Kidney (tissue), 14 donors: ENCODE results near the gene TECPR1. TPM values are rescaled to one million over a fixed set of nuclear protein-coding genes. Genes with fewer than 3 reads are reported as not detected.

Source experiments
- DNase-seq, 5 donors: peaks; one replicate each; pipeline ENCODE4 v3.0.0-alpha.2; 2013 to 2020
- FAIRE-seq: peaks from 2 replicates; lab custom pipeline; 2012; peaks lifted over from hg19 to GRCh38; lab: Jason Lieb, UNC
- H3K27ac ChIP-seq, 2 donors: one replicate each; pipeline ENCODE4 v1.7.0; 2013; ENCODE audit warnings: low read depth in 2 of 2, low read length in 2 of 2, inconsistent platforms in 1 of 2
- H3K27me3 ChIP-seq: one replicate; pipeline ENCODE4 v1.7.1; 2013; ENCODE audit warnings: low read length, inconsistent platforms; ENCODE audit not compliant: control insufficient read depth, insufficient read depth
- H3K36me3 ChIP-seq, 3 donors: one replicate each; pipeline versions ENCODE4 v1.7.0 to v1.7.1; 2013; ENCODE audit warnings: low read length in 3 of 3, control low read depth in 1 of 3, inconsistent platforms in 1 of 3; ENCODE audit not compliant: insufficient read depth in 3 of 3, control insufficient read depth in 2 of 3
- H3K4me1 ChIP-seq, 3 donors: one replicate each; pipeline versions ENCODE4 v1.7.0 to v1.7.1; 2013; ENCODE audit warnings: low read length in 3 of 3, inconsistent platforms in 1 of 3, low read depth in 1 of 3; ENCODE audit not compliant: control insufficient read depth in 2 of 3, insufficient read depth in 2 of 3
- H3K4me3 ChIP-seq, 3 donors: one replicate each; pipeline versions ENCODE4 v1.7.0 to v1.8.1; 2013; ENCODE audit warnings: low read length in 3 of 3, control low read depth in 1 of 3, inconsistent platforms in 1 of 3
- H3K9ac ChIP-seq, 3 donors: one replicate each; pipeline versions ENCODE4 v1.7.0 to v1.7.1; 2013; ENCODE audit warnings: low read length in 3 of 3, control low read depth in 1 of 3, inconsistent platforms in 1 of 3
- H3K9me3 ChIP-seq, 3 donors: one replicate each; pipeline versions ENCODE4 v1.7.0 to v1.7.1; 2013; ENCODE audit warnings: low read length in 3 of 3, control low read depth in 1 of 3, inconsistent platforms in 1 of 3; ENCODE audit not compliant: control insufficient read depth in 2 of 3, insufficient read depth in 1 of 3
- intact Hi-C: fragments of 100-400 bp; cut with DNase I; formaldehyde crosslinking; loops from one replicate; pipeline ENCODE4 v1.11.1; 2022
- polyA plus RNA-seq: library from polyadenylated mRNA; stranded (reverse); fragments of 350-450 nt; fragmentation: Illumina TruSeq; extraction: RNeasy Lipid Tissue Mini Kit (QIAGEN cat#74804); gene quantifications from one replicate; pipeline ENCODE4 v1.2.3, GENCODE V29; 2014; ENCODE audit warnings: low read depth, low replicate concordance; ENCODE audit not compliant: insufficient read depth
- total RNA-seq: library from RNA; stranded (reverse); fragmentation: NEBNext Ultra II Directional; extraction: Animal tissue kit (Norgen Biotek cat#: 25700); gene quantifications from one replicate; pipeline ENCODE4 v1.2.1, GENCODE V29; 2021
- TF ChIP-seq, protein P1 (sequence below): IDR thresholded peaks from 3 replicates; pipeline ENCODE4 v1.5.1; 2012; ENCODE audit warnings: mild to moderate bottlenecking, moderate library complexity, borderline replicate concordance; ENCODE audit not compliant: insufficient read depth; ENCODE audit errors: extremely low read depth
- donor health status: control.
- donor health status: control.
- donor health status: control.
- donor health status: control.
- donor health status: control.
- donor health status: DM: yes; HTN: yes; CAD: no.
- donor health status: Normal renal cell carcinoma (clear cell type).

Gene TECPR1
- total and polyA plus RNA-seq, 2 donors from 2014 or later: 5.1 to 39.5 TPM

- Histone ChIP-seq H3K4me3 (peak overlapping the region in 1 of 3 donors; percentile 32), H3K9ac (peak overlapping the region in 2 of 3 donors; percentile 69 to 99), H3K27me3 (no peaks in the 10 kb centered on the region), H3K36me3 (peaks cover 0 to 11% (median 0%) of the 10 kb centered on the region in 3 donors), H3K9me3 (no peaks in the 10 kb centered on the region), H3K4me1 (peaks cover 0 to 56% (median 34%) of the 10 kb centered on the region in 3 donors), H3K27ac (peak overlapping the region; percentile 92 to 93)
- DNase-seq (peak in 4 of 5 donors; percentile 33 to 91 (median 51)), FAIRE-seq (no peak)
- TF ChIP-seq, protein P1, sequence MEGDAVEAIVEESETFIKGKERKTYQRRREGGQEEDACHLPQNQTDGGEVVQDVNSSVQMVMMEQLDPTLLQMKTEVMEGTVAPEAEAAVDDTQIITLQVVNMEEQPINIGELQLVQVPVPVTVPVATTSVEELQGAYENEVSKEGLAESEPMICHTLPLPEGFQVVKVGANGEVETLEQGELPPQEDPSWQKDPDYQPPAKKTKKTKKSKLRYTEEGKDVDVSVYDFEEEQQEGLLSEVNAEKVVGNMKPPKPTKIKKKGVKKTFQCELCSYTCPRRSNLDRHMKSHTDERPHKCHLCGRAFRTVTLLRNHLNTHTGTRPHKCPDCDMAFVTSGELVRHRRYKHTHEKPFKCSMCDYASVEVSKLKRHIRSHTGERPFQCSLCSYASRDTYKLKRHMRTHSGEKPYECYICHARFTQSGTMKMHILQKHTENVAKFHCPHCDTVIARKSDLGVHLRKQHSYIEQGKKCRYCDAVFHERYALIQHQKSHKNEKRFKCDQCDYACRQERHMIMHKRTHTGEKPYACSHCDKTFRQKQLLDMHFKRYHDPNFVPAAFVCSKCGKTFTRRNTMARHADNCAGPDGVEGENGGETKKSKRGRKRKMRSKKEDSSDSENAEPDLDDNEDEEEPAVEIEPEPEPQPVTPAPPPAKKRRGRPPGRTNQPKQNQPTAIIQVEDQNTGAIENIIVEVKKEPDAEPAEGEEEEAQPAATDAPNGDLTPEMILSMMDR: no peak
- intact Hi-C loops: no loop called here
Measured at GRCh38 chr7:98286093-98286539, 34.1 kb upstream of the TECPR1 start.

DNA sequence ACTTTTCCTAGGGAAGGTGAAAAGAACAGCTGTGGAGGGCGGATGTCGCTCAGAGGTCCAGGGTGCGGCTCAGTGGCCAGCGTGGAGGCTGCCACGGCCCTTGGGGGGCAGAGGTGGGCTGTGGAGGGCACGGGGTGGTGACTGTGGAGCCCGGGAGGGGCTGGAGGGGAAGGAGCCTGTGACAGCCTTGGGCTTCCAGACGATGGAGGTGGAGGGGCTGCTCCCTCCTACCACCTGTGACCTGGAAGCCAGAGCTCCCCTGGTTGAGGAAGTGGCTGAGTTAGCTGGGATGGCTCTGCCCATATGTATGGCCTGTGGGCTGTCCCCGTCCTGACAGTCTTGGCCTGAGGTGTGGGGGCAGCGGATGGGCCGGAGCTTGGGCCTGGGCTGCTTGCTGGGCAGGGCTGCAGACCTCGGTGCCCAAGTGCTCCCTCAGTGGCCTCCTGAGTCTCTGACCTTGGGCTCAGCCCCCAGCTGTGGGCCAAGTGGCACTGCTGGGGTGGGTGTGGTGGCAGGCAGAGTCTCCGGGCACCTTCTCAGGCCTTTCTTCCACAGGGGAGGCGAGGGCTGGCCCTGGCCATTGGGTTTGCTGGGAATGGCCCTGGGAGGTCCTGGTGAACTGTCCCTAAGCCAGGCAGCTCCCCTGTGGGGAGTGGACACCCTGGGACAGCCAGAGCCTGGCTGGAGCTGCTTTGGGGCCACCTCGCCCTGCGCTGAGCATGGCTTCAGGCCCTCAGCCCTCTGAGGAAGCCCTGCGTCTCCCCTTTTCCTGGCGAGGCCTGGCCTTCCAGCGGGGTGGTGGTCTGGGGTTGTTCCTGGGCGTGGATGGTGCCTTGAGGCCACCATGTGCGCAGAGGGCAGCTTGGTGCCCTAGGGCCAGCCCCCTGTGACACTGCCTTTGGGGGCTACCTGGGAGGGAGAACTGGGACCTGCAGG lies 33.4 kb upstream of the TECPR1 start:
- TF ChIP-seq, protein P1: no peak

GRCh38 chr7:98284335-98285036 lies 32.5 kb upstream of the TECPR1 start:
- H3K4me1 ChIP-seq: peaks cover 0 to 58% (median 31%) of the 10 kb centered on the region in 3 donors
- peak in 4 of 5 donors; percentile 31 to 94 (median 58) for DNase-seq
- no peak for FAIRE-seq

More for the DNA sequence above, 33.4 kb upstream of the TECPR1 start:
- peak in 2 of 5 donors; percentile 40 to 74 for DNase-seq
- intact Hi-C loops: no loop called here
- H3K4me3 ChIP-seq: peak overlapping the region in 2 of 3 donors; percentile 87 to 94
- FAIRE-seq: no peak
- H3K9ac ChIP-seq: peak overlapping the region in 2 of 3 donors; percentile 69 to 99
- peaks cover 0 to 5% (median 0%) of the 10 kb centered on the region in 3 donors for H3K36me3 ChIP-seq
- H3K4me1 ChIP-seq: peaks cover 0 to 58% (median 34%) of the 10 kb centered on the region in 3 donors
- peak overlapping the region; percentile 92 to 93 for H3K27ac ChIP-seq
- H3K27me3 ChIP-seq: no peaks in the 10 kb centered on the region
- H3K9me3 ChIP-seq: no peaks in the 10 kb centered on the region

More at GRCh38 chr7:98284335-98285036, 32.5 kb upstream of the TECPR1 start:
- TF ChIP-seq, protein P1: no peak
- H3K36me3 ChIP-seq: peaks cover 0 to 5% (median 0%) of the 10 kb centered on the region in 3 donors
- intact Hi-C loops: no loop called here
- no peaks in the 10 kb centered on the region for H3K27me3 ChIP-seq
- peak overlapping the region in 2 of 3 donors; percentile 69 to 99 for H3K9ac ChIP-seq
- peak overlapping the region; percentile 92 to 93 for H3K27ac ChIP-seq
- H3K9me3 ChIP-seq: no peaks in the 10 kb centered on the region
- peak overlapping the region in 2 of 3 donors; percentile 87 to 94 for H3K4me3 ChIP-seq
